GM12875 (cell line): ENCODE measurements around the gene BCAM.
A peak's percentile ranks its signal among the peaks of the same experiment; 100 is the strongest.
"Not testable (repeated sequence)": the region's sequence is repeated elsewhere in the genome, so short reads cannot be mapped to it uniquely, and the experiment has no call there.

Experiments
- H3K4me3 ChIP-seq: one replicate; pipeline ENCODE4 v1.5.1; 2011; ENCODE audit warnings: low read depth, low read length, control low read depth
- CTCF ChIP-seq: IDR thresholded peaks from 2 replicates; pipeline ENCODE4 v1.5.1; 2011; ENCODE audit warnings: low read depth, mild to moderate bottlenecking, control low read depth, inconsistent platforms, low read length, moderate library complexity, borderline replicate concordance; ENCODE audit not compliant: insufficient read depth

BCAM gene

GRCh38 chr19:44808463-44809371, at the start of gene BCAM:
BCAM (plus strand) TSS chr19:44809103; CDS start chr19:44809125, 22 bp downstream.
- no peak for TF ChIP-seq CTCF

GRCh38 chr19:44762038-44762437, 46.9 kb upstream of the BCAM start:
- no peak overlapping the region for H3K4me3 ChIP-seq
- no peak for TF ChIP-seq CTCF

More at GRCh38 chr19:44808463-44809371, at the start of gene BCAM:
- H3K4me3 ChIP-seq: no peak within 1 kb of the TSS

DNA sequence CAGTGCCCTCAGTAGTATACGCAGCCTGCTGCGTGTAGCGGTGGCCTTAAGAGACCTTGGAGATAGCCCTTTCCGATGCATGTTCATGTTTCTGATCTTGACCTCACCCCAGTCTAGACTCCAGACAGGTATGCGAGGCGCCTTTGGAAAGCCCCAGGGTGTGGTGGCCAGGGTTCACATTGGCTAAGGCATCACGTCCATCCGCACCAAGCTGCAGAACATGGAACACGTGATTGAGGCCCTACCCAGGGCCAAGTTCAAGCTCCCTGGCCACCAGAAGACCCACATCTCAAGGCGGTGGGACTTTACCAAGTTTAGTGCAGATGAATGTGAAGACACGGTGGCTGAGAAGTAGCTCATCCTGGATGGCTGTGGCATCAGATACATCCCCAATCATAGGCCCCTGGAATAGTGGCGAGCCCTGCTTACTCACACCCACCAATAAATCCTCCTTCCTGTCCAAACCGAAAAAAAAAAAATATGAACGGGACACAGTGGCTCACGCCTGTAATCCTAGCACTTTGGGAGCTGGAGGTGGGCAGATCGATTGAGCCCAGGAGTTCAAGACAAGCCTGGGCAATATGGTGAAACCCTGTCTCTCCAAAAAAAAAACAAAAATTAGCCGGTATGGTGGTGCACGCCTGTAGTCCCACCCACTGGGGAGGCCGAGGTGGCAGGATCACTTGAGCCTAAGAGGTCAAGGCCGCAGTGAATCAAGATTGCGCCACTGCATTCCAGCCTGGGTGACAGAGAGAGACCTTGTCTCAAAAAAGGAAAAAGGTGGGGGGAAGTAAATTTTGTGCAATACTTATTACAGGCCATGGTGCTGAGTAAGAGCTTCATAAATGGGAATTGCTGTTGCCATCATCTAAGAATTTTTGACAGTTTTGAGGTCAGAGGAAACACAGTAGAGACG, 43.6 kb upstream of the BCAM start:
- no peak overlapping the region for H3K4me3 ChIP-seq
- TF ChIP-seq CTCF: no peak

GRCh38 chr19:44765949-44766335, 43.0 kb upstream of the BCAM start:
- H3K4me3 ChIP-seq: no peak overlapping the region
- TF ChIP-seq CTCF: no peak

DNA sequence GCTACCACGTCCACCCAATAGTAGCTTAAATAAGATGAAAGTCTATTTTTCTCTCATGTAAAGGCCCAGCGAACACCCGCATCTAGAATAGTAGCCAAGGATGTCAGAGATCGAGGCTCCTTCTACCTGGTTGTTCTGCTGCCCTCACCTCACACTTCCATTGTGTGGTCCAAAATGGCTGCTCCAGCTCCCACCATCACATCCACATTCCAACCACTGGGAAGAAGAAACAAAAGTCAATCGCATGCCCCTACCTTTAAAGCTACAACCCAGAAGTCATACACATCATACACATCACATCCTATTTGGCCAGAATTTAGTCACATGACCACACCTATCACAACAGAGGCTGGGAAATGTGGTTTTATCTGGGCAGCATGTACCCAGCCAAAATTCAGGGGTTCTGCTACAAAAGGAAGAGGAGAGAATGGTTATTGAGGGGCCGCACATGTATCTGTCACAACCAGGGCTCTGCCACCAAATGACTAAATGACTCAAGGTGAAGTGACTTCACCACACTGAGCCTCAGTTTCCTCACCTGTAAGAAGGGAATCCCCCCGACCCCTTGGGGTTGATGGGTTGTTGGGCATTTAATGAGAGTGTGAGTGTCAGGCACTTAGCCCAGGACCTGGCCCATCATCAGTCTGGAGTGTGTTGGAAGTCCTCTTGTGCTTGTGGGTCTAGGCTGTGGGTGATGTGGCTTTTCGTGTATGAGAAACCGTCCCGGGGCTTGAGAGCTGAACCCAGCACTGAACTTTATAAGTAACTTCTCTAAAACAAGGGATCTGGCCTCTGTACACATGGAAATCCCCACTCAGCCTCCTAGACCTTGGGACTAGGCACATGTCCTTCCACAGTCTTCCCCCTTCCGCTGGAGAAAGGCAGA, 41.4 kb upstream of the BCAM start:
- no peak overlapping the region for H3K4me3 ChIP-seq
- no peak for TF ChIP-seq CTCF

- no peak overlapping the region for H3K4me3 ChIP-seq
- peak; percentile 48; the same call in 1 of the 2 replicates for TF ChIP-seq CTCF
Measured at GRCh38 chr19:44770550-44771257, 38.2 kb upstream of the BCAM start.

DNA sequence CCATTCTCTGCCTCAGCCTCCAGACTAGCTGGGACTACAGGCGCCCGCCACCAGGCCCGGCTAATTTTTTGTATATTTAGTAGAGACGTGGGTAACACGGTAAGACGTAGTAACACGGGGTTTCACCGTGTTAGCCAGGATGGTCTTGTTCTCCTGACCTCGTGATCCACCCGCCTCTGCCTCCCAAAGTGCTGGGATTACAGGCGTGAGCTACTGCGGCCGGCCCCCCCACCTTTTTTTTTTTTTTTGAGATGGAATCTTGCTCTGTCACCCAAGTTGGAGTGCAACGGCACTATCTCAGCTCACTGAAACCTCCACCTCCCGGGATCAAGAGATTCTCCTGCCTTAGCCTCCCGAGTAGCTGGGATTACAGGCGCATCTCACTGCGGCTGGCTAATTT, 36.8 kb upstream of the BCAM start:
- H3K4me3 ChIP-seq: not testable (repeated sequence)
